CD14-positive monocyte (primary cell): ENCODE data around the gene NGFR. TPM values are rescaled to one million over a fixed set of nuclear protein-coding genes. Genes with fewer than 3 reads are reported as not detected.

Source experiments
- DNase-seq, 3 donors: peaks; one replicate each; pipeline ENCODE4 v3.0.0-alpha.2; 2011 to 2022
- H2AFZ ChIP-seq: 2 replicates; pipeline ENCODE4 v1.6.0; 2012; ENCODE audit warnings: mild to moderate bottlenecking, low read depth, low read length, inconsistent platforms; ENCODE audit not compliant: insufficient read depth, poor library complexity, severe bottlenecking
- H3K27ac ChIP-seq, 2 donors: 1 replicate in 1 of 2; 2 replicates in 1 of 2; pipeline ENCODE4 v1.5.1; 2012 to 2013; ENCODE audit warnings: low read length in 2 of 2, control low read depth in 1 of 2, inconsistent platforms in 1 of 2, low read depth in 1 of 2, mild to moderate bottlenecking in 1 of 2
- H3K27me3 ChIP-seq, 2 donors: one replicate each; pipeline versions ENCODE4 v1.6.0 to v1.6.1; 2011 to 2013; ENCODE audit warnings: low read length in 2 of 2; ENCODE audit not compliant: control insufficient read depth in 2 of 2, insufficient read depth in 2 of 2
- H3K36me3 ChIP-seq, 2 donors: replicated peaks in 1 of 2; 1 replicate in 1 of 2; 2 replicates in 1 of 2; pipeline versions ENCODE4 v1.5.1 to v1.6.1; 2012 to 2013; ENCODE audit warnings: low read length in 2 of 2, control low read depth in 1 of 2, inconsistent platforms in 1 of 2, mild to moderate bottlenecking in 1 of 2; ENCODE audit not compliant: insufficient read depth in 2 of 2, control insufficient read depth in 1 of 2
- H3K4me1 ChIP-seq, 2 donors: 1 replicate in 1 of 2; 2 replicates in 1 of 2; pipeline versions ENCODE4 v1.5.1 to v1.6.1; 2012 to 2013; ENCODE audit warnings: low read length in 2 of 2, control low read depth in 1 of 2, inconsistent platforms in 1 of 2, mild to moderate bottlenecking in 1 of 2, moderate library complexity in 1 of 2; ENCODE audit not compliant: insufficient read depth in 2 of 2, control insufficient read depth in 1 of 2
- H3K4me2 ChIP-seq: replicated peaks from 2 replicates; pipeline ENCODE3; 2012; ENCODE audit warnings: low read length, moderate library complexity, mild to moderate bottlenecking; ENCODE audit not compliant: poor library complexity, severe bottlenecking; ENCODE audit errors: extremely low read depth
- H3K4me3 ChIP-seq, 3 experiments: fragments of 200-600 bp in 1 of 3; sonication (generic) in 1 of 3; replicated peaks in 1 of 3; 1 replicate in 2 of 3; 2 replicates in 1 of 3; pipeline ENCODE4 v1.5.1; 2011 to 2013; ENCODE audit warnings: low read length in 3 of 3, mild to moderate bottlenecking in 3 of 3, control low read depth in 2 of 3, low read depth in 2 of 3, inconsistent platforms in 1 of 3, moderate library complexity in 1 of 3
- H3K79me2 ChIP-seq: 2 replicates; pipeline ENCODE4 v1.6.0; 2012; ENCODE audit warnings: mild to moderate bottlenecking, control low read depth, inconsistent platforms, low read length, moderate library complexity; ENCODE audit not compliant: insufficient read depth
- H3K9ac ChIP-seq: 2 replicates; pipeline ENCODE4 v1.6.0; 2017; ENCODE audit warnings: low read length, mild to moderate bottlenecking; ENCODE audit not compliant: insufficient read depth, poor library complexity, severe bottlenecking
- H3K9me3 ChIP-seq, 2 donors: replicated peaks in 1 of 2; 1 replicate in 1 of 2; 2 replicates in 1 of 2; pipeline versions ENCODE4 v1.5.1 to v1.6.1; 2012 to 2013; ENCODE audit warnings: low read length in 2 of 2, control low read depth in 1 of 2; ENCODE audit not compliant: control insufficient read depth in 1 of 2, insufficient read depth in 1 of 2
- H4K20me1 ChIP-seq: 2 replicates; pipeline ENCODE4 v1.6.0; 2012; ENCODE audit warnings: mild to moderate bottlenecking, low read length, control low read depth, moderate library complexity; ENCODE audit not compliant: insufficient read depth
- H3K27ac Mint-ChIP-seq, 7 donors: one replicate each; pipeline ENCODE4 v1.8.0; 2020; ENCODE audit warnings: mild to moderate bottlenecking in 7 of 7, mixed read lengths in 7 of 7, moderate library complexity in 6 of 7, inconsistent platforms in 2 of 7
- H3K27me3 Mint-ChIP-seq, 3 donors: one replicate each; pipeline ENCODE4 v1.8.0; 2021 to 2022; ENCODE audit warnings: low read depth in 3 of 3, mild to moderate bottlenecking in 3 of 3, mixed read lengths in 3 of 3, moderate library complexity in 3 of 3, inconsistent platforms in 1 of 3
- H3K36me3 Mint-ChIP-seq, 2 donors: one replicate each; pipeline ENCODE4 v1.8.0; 2020; ENCODE audit warnings: mixed read lengths in 2 of 2, inconsistent platforms in 1 of 2, mild to moderate bottlenecking in 1 of 2
- H3K4me1 Mint-ChIP-seq: one replicate; pipeline ENCODE4 v1.8.0; 2020; ENCODE audit warnings: mild to moderate bottlenecking, mixed read lengths
- H3K4me3 Mint-ChIP-seq, 2 donors: one replicate each; pipeline ENCODE4 v1.8.0; 2020; ENCODE audit warnings: mild to moderate bottlenecking in 2 of 2, mixed read lengths in 2 of 2, moderate library complexity in 1 of 2
- H3K9me3 Mint-ChIP-seq, 7 donors: one replicate each; pipeline ENCODE4 v1.8.0; 2020 to 2022; ENCODE audit warnings: mixed read lengths in 7 of 7, mild to moderate bottlenecking in 6 of 7, moderate library complexity in 6 of 7, inconsistent platforms in 2 of 7
- CTCF ChIP-seq: fragments of 200-600 bp; IDR thresholded peaks from one replicate; pipeline ENCODE4 v1.8.0; 2022; ENCODE audit warnings: antibody characterized with exemption, mild to moderate bottlenecking
- WGBS: methylation state at CpG from one replicate; pipeline ENCODE4 v1.1.5; 2013; ENCODE audit warnings: missing lambda C conversion rate; ENCODE audit not compliant: insufficient coverage; 5-methylcytosine and 5-hydroxymethylcytosine counted together
- intact Hi-C, 2 donors: fragments of 100-400 bp; cut with micrococcal nuclease; formaldehyde crosslinking; loops; one replicate each; pipeline versions ENCODE4 v1.15.0 to v1.15.1; 2023
- polyA plus RNA-seq, 3 donors: library from polyadenylated mRNA; depleted of rRNA in 1 of 3; unstranded in 2 of 3; stranded (reverse) in 1 of 3; fragments of 300-500 nt in 2 of 3; fragments of >200 nt in 1 of 3; fragmentation: Illumina TruSeq in 2 of 3; gene quantifications; 1 replicate in 2 of 3; 2 replicates in 1 of 3; pipeline ENCODE4 v1.2.3, GENCODE V29; 2012 to 2021

NGFR gene
- polyA plus RNA-seq, 3 donors: 0.05 to 0.19 TPM; not detected in 1

GRCh38 chr17:49467175-49467574 is 27.9 kb upstream of the NGFR start:
- H4K20me1 ChIP-seq: no peaks in the 10 kb centered on the region
- H3K4me3 ChIP-seq: no peak overlapping the region
- H3K9ac ChIP-seq: no peak overlapping the region
- intact Hi-C loops: no loop called here
- Mint-ChIP-seq H3K4me3 (peak overlapping the region in 1 of 2 donors; percentile 39), H3K9me3 (peaks cover 2 to 16% (median 9%) of the 10 kb centered on the region in 7 donors), H3K36me3 (no peaks in the 10 kb centered on the region), H3K4me1 (peaks cover 4% of the 10 kb centered on the region), H3K27me3 (peaks cover 58 to 67% (median 66%) of the 10 kb centered on the region in 3 donors), H3K27ac (peak overlapping the region in 1 of 7 donors; percentile 15)
- no peaks in the 10 kb centered on the region for H3K79me2 ChIP-seq
- H3K27me3 ChIP-seq: peaks cover 27 to 63% of the 10 kb centered on the region in 2 donors
- 83% methylated on average over 1 of the region's 1 CpG for WGBS
- peaks cover 4 to 19% of the 10 kb centered on the region in 2 donors for H3K9me3 ChIP-seq
- peaks cover 0 to 3% of the 10 kb centered on the region in 2 donors for H3K4me1 ChIP-seq
- no peak overlapping the region for H3K4me2 ChIP-seq
- H3K36me3 ChIP-seq: no peaks in the 10 kb centered on the region
- no peak overlapping the region for H2AFZ ChIP-seq
- TF ChIP-seq CTCF: no peak
- no peak overlapping the region for H3K27ac ChIP-seq
- no peak for DNase-seq

GRCh38 chr17:49468811-49469385 is 26.2 kb upstream of the NGFR start:
- no peaks in the 10 kb centered on the region for H3K36me3 ChIP-seq
- Mint-ChIP-seq H3K4me1 (peaks cover 4% of the 10 kb centered on the region), H3K9me3 (peaks cover 2 to 13% (median 5%) of the 10 kb centered on the region in 7 donors), H3K4me3 (peak overlapping the region in 1 of 2 donors; percentile 44), H3K27ac (no peak overlapping the region), H3K36me3 (no peaks in the 10 kb centered on the region), H3K27me3 (peaks cover 57 to 74% (median 69%) of the 10 kb centered on the region in 3 donors)
- H4K20me1 ChIP-seq: no peaks in the 10 kb centered on the region
- peaks cover 2 to 15% of the 10 kb centered on the region in 2 donors for H3K9me3 ChIP-seq
- H3K4me2 ChIP-seq: no peak overlapping the region
- no peak overlapping the region for H3K27ac ChIP-seq
- no peak overlapping the region for H2AFZ ChIP-seq
- no CpG with 5 or more reads among the region's 1 CpG for WGBS
- H3K27me3 ChIP-seq: peaks cover 27 to 67% of the 10 kb centered on the region in 2 donors
- intact Hi-C loops: no loop called here
- no peaks in the 10 kb centered on the region for H3K79me2 ChIP-seq
- H3K4me1 ChIP-seq: peaks cover 0 to 3% of the 10 kb centered on the region in 2 donors
- no peak overlapping the region for H3K4me3 ChIP-seq
- no peak overlapping the region for H3K9ac ChIP-seq
- no peak for DNase-seq
- no peak for TF ChIP-seq CTCF
